GF-D8 (cell line): ENCODE results near the gene LGALS16.
"Not testable (repeated sequence)": the region's sequence is repeated elsewhere in the genome, so short reads cannot be mapped to it uniquely, and the experiment has no call there.

ENCODE experiments used
- DNase-seq: peaks from one replicate; lab custom pipeline; 2025; lab: John Stamatoyannopoulos, UW

The LGALS16 gene

GRCh38 chr19:39677961-39678889 lies 22.5 kb downstream of the LGALS16 start:
- no peak for DNase-seq

GRCh38 chr19:39679056-39679790 lies 23.5 kb downstream of the LGALS16 start:
- no peak for DNase-seq

GRCh38 chr19:39679791-39680168 lies 24.1 kb downstream of the LGALS16 start:
- no peak for DNase-seq

GRCh38 chr19:39680593-39680992 lies 24.9 kb downstream of the LGALS16 start:
- DNase-seq = no peak

GRCh38 chr19:39681416-39681815 lies 25.7 kb downstream of the LGALS16 start:
- no peak for DNase-seq

GRCh38 chr19:39684267-39684666 lies 28.6 kb downstream of the LGALS16 start:
- no peak for DNase-seq

GRCh38 chr19:39686739-39687138 lies 31.0 kb downstream of the LGALS16 start:
- no peak for DNase-seq

GRCh38 chr19:39688637-39689036 lies 32.9 kb downstream of the LGALS16 start:
- not testable (repeated sequence) for DNase-seq

GRCh38 chr19:39692166-39692565 lies 36.5 kb downstream of the LGALS16 start:
- no peak for DNase-seq

- DNase-seq = no peak
These were observed 37.1 kb downstream of the LGALS16 start for GRCh38 chr19:39692822-39693221.

- DNase-seq = no peak
These were observed 40.0 kb downstream of the LGALS16 start for GRCh38 chr19:39695759-39696158.

GRCh38 chr19:39696387-39696786 lies 40.7 kb downstream of the LGALS16 start:
- no peak for DNase-seq

GRCh38 chr19:39698535-39698934 lies 42.8 kb downstream of the LGALS16 start:
- no peak for DNase-seq

- DNase-seq = no peak
These were observed 45.6 kb downstream of the LGALS16 start for GRCh38 chr19:39701291-39701690.

GRCh38 chr19:39704181-39705044 lies 48.7 kb downstream of the LGALS16 start, which contains the start of gene LGALS14:
TSS of gene LGALS14 (plus strand) at chr19:39704481. CDS start at chr19:39704529, 48 bp downstream.
- no peak for DNase-seq

GRCh38 chr19:39705578-39706188 lies 50.0 kb downstream of the LGALS16 start:
- peak; percentile 51 for DNase-seq

- DNase-seq = no peak
These were observed 52.9 kb downstream of the LGALS16 start for GRCh38 chr19:39708594-39708993.

- DNase-seq = no peak
These were observed 53.5 kb downstream of the LGALS16 start for GRCh38 chr19:39709026-39709872.
